ENCODE measurements around the gene TMEM184B.
A peak's percentile ranks its signal among the peaks of the same experiment; 100 is the strongest.

TMEM184B gene

DNA sequence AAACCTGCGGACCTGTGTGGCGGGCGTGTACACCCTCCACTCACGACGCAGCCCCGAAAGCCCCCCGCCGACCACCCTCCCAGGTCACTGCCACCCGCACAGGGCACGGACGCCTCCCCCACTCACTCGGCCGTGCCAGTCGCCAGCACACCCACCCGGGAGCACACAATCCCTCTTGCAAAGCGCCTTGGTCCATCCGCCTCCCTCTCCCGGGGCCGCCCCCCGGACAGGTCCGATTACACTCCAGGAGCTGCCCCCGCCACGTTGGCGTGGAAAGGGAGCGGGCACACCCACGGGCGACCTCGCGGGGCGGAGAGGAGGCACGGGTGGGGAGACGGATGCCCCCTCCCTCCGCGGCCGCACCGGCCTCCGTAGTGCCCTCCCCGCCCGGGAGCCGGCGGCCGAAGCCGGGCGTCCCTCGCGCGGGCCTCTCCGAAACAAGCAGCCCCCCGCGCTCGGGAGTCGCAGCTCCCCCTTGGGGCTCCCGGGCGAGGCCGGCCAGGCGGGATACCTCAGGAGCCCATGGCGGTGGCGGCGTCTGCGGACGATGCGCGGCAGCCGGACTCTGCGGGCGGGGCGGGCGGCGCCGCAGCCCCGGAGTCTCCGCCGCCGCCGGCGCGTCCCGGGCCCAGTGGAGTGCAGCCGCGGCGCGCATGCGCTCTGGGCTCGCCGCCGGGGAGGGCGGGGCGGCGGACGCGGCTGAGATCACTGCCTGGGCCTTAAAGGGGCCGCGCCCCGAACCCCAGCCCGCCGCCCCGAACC, at the start of gene TMEM184B:
TSS of gene TMEM184B (minus strand) at position 638 of the 762 bp plus-strand sequence. CDS start 25,049 bp downstream, outside the sequence.
- peak; percentile 79 for DNase-seq (ENCODE audit: low read depth)

DNA sequence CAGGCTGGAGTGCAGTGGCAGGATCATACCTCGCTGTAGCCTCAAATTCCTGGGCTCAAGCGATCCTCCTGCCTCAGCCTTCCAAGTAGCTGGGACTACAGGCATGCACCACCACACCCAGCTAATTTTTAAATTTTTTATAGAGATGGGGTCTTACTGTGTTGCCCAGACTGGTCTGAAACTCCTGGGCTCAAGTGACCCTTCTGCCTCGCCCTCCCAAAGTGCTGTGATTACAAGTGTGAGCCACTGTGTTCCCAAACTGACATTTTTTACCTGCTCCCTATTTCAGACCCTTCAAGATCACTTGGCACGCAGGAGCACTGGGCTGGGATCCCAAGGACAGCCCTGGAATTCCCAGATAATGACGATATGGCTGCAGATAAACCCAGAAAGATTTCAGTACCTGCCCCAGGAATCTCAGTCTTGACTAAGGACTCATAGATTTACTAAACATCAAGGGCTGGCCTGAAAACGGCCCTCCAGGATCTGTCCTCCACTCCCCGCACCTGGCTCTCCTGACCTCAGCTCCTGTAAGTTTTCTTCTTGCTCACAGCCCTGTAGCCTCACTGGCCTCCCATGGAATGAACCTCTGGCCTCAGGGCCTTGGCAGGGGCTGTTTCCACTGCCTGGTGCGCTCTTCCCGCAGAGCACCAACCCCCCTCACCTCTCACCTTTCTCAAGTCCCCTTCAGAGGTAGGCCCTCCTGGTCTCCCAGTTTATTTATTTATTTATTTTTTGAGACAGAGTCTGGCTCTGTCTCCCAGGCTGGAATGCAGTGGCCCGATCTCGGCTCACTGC, 48.0 kb upstream of the TMEM184B start:
- DNase-seq (ENCODE audit: low read depth), result no peak

DNA sequence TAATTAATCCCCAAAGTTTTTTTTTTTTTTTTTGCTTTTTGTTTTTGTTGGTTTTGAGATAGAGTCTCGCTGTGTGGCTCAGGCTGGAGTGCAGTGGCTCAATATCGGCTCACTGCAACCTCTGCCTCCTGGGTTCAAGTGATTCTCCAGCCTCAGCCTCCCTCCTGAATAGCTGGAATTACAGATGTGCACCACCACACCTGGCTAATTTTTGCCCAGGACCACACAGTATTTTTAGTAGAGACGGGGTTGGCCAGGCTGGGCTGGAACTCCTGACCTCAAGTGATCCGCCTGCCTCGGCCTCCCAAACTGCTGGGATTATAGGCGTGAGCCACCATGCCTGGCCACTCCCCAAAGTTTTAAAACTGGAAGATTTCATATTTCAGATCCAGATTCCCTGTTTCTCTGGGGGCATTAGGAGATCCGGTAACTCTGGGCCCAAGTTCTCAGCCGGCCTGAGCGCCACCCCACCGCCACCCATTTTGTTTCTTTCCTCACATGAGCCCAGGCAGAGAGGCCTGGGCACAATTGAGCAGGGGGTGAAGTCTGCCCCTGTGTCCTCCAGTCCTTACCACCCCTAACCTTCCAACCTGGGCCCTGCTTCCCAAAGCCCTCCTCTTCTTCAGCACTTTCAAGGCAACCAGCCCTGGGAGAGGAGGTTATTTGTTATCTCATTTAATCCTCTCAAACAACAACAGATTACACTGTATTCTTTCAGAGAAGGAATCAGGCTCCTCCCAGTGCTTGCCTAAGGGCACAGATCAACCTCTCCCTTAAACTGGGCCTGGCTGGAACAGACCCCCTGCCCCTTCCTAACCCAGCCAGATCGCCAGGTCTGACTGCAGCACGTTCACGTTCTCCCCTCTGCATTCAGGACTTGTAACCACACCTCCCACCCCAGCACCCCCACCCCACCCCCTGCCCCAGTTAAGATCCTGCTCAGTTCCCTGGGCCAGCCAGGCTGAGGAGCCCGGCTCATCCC, 46.3 kb upstream of the TMEM184B start:
- DNase-seq (ENCODE audit: low read depth), result no peak

DNA sequence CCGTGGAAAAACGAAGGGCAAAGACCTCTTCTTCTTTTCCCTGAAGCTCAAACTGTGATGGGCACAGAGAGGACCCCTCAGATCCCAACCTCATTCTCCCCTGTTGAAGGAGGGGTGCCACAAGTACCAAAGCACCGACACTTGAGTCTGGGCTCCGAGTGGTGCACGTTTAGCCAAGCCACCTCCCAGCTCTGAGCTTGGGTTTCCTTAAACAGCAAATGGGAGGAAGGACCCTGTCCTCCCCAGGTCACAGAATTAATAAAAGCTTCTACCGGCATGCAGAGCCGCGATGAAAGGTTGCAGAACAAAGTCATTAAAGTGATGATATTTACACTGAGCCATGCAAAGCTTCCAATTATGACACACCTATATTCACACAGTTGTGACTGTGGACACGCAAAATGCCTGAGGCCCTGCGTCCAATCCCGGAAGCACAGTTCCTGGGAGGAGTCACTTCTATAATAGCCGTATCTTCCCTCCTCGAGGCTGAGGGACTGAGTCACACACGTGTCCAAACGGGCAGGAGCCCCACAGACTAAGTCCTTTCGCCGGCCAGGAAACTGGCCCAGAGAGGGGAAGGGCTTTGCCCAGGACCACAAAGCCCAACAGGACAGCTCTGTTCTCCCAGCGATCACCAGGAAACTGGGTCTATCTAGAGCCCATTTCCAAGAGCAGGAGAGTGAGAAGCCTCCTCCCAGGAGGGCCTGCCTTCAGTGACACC, 45.3 kb upstream of the TMEM184B start:
- no peak for DNase-seq (ENCODE audit: low read depth)

DNA sequence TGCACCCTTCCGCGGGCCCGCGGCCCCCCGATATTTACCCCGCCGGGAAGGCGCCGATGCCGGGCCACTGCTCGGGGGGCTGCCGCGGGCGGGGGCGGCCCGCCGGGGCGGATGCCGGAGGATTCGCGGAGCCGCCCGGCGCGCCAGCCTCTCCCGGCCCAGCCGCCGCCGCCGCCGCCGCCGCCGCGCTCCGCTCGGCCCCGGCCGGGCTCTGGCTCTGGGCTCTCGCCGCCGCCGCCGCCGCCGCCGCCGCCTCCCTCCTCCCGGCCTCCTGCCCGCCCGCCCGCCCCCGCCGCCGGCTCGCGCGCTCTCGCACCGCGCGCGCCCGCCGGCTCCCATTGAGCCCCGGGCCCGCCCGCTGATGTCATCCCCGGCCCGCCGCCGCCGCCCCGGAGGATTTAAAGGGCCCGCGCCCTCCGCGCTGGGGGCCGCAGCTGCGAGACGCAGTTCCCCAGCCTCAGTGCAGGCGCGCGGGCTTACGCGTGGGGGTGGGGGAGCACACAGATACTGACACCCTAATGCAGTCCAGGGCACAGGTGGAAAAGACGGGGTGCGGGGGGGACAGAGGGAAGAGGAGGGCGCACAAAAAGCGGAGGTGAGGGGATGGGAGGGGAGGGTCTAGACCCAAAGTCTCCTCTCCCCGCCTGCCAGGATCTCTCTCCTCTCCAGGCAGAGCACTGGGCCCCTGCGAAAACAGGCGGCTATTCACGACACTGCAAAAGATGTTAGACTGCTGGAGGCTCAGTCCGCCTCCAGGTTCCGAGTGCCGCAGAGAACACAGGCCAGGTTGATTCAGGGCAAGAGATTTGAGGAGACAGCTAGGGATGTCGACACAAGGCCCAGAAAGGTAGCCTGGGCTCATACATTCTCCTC, 44.5 kb upstream of the TMEM184B start, which contains the start of gene CSNK1E:
TSS of gene CSNK1E (minus strand) at position 312 of the 873 bp plus-strand sequence. CDS start 3,276 bp downstream, outside the sequence.
- peak; percentile 64 for DNase-seq (ENCODE audit: low read depth)

DNA sequence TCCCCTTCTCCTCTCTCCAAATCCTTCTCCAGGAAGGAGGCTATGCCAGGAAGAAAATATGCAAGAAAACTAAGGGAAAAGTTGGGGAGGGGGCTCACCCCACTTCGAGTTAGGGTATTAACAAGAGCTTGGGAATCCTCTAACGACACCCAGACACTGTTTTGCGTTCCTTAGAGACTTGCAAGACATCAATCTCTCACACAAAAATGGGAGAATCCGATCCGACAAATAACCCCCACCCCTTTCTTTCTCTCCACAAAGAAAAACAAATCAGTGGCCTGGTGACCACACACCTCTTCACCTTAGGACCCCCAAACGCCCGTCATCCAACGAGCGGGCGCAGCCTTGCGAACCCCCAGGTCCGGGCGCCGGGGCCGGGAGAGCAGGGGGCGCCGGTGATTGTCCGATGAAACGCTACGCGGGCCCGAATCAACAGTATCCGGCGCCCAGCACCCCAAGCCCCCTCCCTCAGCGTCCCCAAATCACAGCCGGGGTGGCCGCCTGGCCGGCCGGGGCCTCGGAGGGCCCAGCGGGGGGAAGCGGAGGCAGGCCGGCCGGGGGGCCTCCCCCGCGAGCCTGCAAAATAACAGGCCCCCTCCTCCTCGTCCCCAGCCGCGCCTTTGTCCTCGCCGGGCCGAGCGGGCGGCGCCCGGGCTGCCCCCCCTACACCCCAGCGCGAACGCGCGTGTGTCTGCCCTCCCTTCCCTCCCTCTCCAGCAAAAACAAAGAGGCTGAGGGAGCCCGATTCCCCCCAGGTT, 43.7 kb upstream of the TMEM184B start:
- peak; percentile 41 for DNase-seq (ENCODE audit: low read depth)

DNA sequence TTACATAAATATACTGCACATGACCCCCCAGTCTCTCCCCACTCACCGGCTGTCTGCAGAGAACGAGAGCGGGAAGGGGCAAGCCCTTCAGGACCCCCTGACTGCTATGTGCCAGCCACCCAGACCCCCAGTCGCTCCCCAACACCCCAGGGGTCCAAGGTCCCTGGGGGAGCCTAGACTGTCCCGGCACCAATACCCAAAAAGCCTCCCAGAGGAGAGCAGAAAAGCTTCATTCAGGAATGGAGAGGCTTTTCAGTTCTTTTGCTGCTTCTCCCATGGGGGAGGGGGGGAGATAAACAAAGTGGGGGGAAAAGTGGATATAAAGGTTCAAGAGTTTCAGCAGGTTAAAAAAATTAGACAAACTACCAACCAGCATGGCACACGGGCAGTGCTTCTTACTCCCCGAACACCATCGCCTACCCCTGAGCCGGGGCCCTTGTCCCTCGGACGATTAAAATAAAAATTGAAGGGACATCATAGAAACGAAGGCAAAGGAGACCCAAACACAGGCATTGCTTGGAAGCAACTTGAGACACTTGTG, 43.1 kb upstream of the TMEM184B start:
- DNase-seq (ENCODE audit: low read depth), result no peak

DNA sequence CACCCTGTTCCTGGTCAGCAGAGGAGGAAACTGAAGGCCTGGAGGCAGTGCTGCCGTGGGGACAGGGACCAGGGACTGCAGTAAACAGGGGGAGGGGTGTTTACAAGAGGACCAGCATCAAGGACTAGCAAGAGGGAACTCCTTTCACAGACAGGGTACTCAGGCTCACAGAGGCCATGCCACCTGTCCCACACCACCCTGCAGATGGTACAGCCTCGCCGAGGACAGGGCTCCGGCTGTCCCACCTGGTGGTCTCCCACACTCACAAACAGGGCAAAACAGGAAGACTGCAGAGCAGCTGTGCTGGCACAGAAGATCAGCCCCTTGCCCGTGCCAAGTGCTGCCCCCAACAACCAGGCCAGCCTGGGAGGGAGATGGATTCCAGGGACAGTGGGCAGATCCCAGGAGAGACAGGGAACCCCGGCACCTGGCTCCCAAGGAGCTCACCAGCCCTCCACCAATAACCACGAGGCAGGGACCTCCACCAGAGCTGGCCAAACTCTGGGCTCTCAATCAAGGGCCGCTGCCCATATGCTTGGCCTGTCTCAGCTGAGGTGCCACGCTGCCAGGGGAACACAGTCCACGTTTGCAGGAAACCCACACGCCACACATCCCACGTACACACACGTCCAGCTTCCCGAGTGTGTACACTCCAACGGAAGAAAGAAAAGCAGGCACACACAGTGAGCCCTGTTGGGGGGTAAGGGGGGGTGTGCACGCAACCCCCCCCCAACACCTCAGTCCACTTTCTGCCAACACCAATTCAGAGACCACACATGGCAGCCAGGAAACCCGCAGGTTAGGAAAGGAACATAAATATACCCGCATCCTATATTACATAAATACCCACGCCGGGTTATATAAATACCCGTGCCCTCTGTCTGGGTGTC, 42.4 kb upstream of the TMEM184B start:
- DNase-seq (ENCODE audit: low read depth), result no peak

DNA sequence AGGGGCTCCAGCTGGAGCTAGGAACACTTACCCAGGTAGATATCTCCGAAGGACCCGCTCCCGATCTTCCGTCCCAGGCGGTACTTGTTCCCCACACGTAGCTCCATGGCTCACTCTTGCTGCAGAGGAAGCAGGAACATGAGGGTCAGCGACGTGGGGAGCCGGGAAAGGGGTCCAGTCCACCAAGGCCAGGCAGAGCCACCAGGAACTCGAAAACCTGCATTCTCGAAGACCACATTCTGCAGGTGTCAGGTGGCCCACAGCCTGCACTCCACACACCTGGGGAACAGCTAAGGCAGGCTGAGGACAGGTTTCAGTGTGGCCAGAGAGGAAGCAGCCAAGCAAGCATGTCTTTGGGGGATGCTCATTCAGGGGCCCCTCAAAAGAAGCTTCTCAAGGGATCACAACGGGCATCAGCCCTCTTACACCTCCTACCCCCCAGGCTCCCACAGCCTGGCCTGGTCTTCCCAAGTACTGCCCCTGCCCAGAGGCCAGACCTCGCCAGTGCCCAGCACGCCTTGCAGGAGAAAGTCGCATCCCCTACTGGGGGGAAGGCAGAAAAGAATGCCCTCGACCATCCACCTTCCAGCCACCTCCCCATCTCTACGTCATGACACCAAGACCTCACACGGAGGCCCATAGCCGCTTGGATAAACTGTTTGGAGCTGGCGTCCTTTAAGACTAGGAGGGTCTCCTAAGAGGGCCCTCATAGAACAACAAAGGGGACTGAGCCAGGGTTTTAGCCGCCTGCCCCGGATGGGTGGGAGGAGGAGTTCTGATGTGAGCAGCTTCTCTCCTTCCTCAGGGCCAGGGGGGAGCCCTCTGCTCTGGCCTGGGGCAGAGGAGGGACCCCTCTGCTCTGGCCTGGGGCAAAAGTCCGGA, 41.5 kb upstream of the TMEM184B start:
- DNase-seq (ENCODE audit: low read depth), result no peak

DNA sequence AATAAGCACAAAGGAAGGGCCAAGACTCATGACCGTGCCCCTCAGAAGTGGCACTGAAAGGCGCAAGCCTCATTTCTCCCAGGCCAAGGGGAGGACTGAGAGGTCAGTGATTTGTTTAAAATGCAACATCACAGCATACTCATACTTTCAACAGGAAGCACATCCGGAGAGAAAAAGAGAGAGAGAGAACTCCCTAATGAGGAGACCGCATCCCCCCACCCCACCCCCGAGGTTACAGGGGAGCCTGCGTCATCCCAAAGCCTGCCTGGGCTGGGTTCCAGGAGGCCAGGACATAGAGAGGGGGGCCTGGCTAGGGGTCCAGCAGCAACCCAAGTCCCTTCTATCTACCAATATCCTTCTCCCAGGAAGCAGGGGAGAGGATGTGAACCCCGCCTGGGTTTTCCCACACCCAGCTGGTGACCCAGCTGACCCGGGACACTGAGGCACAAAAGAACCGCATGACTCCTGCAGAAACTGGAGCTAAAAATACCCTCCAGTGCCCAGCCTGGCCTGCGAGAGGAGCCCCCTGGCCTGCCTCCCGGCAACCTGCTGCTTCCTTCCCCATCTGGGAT, 40.7 kb upstream of the TMEM184B start:
- DNase-seq (ENCODE audit: low read depth), result no peak

DNA sequence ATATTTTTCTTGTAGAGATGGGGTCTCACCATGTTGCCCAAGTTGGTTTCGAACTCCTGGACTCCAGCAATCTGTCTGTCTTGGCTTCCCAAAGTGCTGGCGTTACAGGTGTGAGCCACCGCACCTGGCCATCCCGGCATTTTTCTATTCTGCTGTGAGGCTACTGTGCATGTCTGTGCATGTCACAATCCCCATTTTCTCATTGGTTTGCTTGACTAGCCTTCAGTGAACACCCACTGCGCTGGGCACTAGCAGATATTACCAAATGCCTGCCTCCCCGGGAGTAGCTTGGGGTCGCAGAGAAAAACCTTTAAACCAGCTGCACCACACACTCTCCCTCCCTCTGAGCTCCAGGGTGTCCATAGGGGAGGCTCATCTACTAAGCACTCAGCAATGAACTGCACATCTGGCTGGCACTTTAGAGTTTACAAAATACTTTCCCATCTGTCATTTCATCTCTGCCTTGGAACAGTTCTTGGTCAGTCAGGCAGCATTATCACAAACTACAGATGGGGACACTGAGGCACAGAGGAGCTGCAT, 39.5 kb upstream of the TMEM184B start:
- no peak for DNase-seq (ENCODE audit: low read depth)

DNA sequence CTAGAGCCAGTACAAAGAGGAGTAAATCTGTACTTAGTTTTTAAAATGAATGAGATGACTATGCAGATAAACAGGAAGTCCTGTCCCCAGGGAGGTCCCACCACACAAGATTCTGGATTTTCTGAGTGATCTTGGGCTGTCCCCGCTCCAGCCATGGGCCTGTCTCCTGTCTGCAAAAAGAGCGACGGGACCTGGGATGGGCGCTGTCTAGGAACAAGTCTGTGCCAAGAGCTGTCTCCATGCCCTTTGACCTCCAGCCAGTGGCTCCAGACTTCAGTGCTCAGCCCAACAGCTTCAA, 38.5 kb upstream of the TMEM184B start:
- no peak for DNase-seq (ENCODE audit: low read depth)

DNA sequence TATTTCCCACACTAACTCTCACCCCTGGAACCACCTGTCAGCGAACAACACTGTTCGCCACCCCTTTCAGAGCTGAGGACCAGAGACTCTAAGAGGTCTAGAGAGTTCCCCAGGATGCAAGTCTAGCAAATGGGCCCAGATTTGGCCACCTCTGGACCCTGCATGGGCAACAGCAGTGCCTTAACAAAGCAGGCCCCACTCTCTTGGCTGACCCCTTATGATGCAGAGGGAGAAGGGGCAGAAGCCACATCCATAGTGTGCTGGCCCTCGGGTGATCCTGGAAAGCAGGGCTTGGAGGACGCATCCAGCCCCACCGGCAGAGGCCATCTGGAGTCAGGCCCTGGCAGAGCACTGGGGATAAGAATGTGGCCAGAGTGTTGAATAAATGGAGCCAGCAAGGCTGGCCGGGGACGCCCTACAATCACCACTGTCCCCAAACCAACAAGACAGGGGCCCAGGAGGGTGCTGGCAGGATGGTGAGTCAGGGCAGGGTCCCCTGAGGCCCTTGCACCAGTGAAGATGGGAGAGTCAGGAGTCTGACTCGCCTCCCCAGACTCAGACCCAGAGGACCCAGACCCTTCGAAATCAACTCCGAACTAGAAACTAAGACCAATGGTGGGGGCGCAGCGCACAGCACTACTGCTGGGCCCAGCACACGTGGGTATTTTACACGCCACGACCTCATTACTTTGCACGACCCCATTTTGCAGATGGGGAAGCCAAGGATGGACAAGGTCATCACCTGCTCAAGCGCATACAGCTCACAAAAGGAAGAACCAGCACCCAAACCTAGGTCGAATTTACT, 37.9 kb upstream of the TMEM184B start:
- no peak for DNase-seq (ENCODE audit: low read depth)

DNA sequence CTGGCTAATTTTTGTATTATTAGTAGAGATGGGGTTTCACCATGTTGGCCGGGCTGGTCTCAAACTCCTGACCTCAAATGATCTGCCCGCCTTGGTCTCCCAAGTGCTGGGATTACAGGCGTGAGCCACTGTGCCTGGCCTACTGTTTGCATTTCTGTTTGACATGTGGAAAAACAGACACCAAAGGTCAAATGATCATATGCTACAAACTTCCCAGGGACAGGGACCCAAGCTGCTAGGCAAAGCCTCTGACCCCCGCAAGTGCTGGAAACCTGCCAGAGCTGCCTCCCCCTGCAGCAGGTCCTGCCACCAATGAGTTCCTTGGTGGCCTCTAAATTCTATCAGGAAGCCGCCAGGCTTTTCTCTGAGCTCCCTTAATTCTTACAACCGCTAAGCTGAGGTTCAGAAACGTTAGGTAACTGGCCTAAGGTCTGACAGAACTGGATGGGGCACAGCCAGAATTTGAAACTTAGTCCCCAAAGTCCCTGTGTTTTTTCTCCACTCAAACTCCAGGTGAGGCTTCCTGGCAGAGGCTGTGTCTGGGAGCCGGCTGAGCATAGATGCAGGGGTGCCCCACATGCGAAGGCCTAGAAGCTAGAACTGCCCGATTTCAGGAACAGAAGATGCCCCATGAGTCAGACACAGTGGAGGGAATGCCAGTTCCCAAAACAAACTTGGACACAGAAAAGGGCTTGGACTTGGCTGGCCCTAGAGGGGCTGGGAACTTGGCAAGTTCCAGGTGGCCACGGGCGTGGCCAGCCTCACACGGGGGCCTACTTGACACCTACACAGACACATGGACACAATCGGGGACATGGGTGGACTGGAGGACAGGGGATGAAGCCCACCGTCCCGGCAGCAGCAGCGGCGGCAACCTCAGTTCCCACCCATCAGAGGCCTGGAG, 37.1 kb upstream of the TMEM184B start:
- DNase-seq (ENCODE audit: low read depth), result no peak
